GM23338 (cell line): ENCODE results near the gene IL21R. TPM values are rescaled to one million over a fixed set of nuclear protein-coding genes. Genes with fewer than 3 reads are reported as not detected.

ENCODE experiments used
- ATAC-seq: fragments of 200-7000 bp; cut with Tn5 transposase; 3 replicates; pipeline ENCODE4 v1.9.1; 2020
- DNase-seq: peaks from one replicate; pipeline ENCODE4 v3.0.0-alpha.2; 2015; ENCODE audit warnings: low spot score
- H2AFZ ChIP-seq: fragments of 200-600 bp; sonication (generic); 2 replicates; pipeline ENCODE4 v1.8.0; 2016; ENCODE audit warnings: antibody characterized with exemption, mild to moderate bottlenecking, moderate library complexity
- H3F3A ChIP-seq: fragments of 200-600 bp; sonication (generic); replicated peaks from 2 replicates; pipeline ENCODE4 v1.8.0; 2017; ENCODE audit warnings: antibody characterized with exemption, mixed run types, low read depth
- H3K27ac ChIP-seq: fragments of 200-600 bp; sonication (generic); 2 replicates; pipeline ENCODE4 v1.6.1; 2016; ENCODE audit warnings: low read depth
- H3K27me3 ChIP-seq: fragments of 200-600 bp; sonication (generic); 2 replicates; pipeline ENCODE4 v1.8.0; 2016; ENCODE audit warnings: mild to moderate bottlenecking, mixed run types, moderate library complexity; ENCODE audit not compliant: insufficient read depth
- H3K36me3 ChIP-seq: fragments of 200-600 bp; sonication (generic); 2 replicates; pipeline ENCODE4 v1.8.0; 2016; ENCODE audit warnings: mild to moderate bottlenecking; ENCODE audit not compliant: insufficient read depth
- H3K4me1 ChIP-seq: fragments of 200-600 bp; sonication (generic); 2 replicates; pipeline ENCODE4 v1.8.0; 2016; ENCODE audit warnings: mild to moderate bottlenecking, moderate library complexity; ENCODE audit not compliant: insufficient read depth
- H3K4me2 ChIP-seq: fragments of 200-600 bp; sonication (generic); 2 replicates; pipeline ENCODE4 v1.7.1; 2017; ENCODE audit warnings: mixed run types
- H3K4me3 ChIP-seq: fragments of 200-600 bp; sonication (generic); 2 replicates; pipeline ENCODE4 v1.6.1; 2016; ENCODE audit warnings: mixed run types
- H3K79me2 ChIP-seq: fragments of 200-600 bp; sonication (generic); replicated peaks from 2 replicates; pipeline ENCODE4 v1.8.0; 2017; ENCODE audit warnings: mild to moderate bottlenecking; ENCODE audit not compliant: insufficient read depth
- H3K9me2 ChIP-seq: fragments of 200-600 bp; sonication (generic); 2 replicates; pipeline ENCODE4 v1.8.0; 2017; ENCODE audit not compliant: insufficient read depth
- H4K20me1 ChIP-seq: fragments of 200-600 bp; sonication (generic); replicated peaks from 2 replicates; pipeline ENCODE4 v1.8.0; 2017; ENCODE audit warnings: mild to moderate bottlenecking; ENCODE audit not compliant: insufficient read depth
- H3K27ac Mint-ChIP-seq: 2 replicates; pipeline ENCODE4 v1.8.0; 2020; ENCODE audit warnings: inconsistent platforms, mild to moderate bottlenecking, moderate library complexity, mixed read lengths
- H3K27me3 Mint-ChIP-seq: 3 replicates; pipeline ENCODE4 v1.8.0; 2022; ENCODE audit warnings: low read depth, mild to moderate bottlenecking, moderate library complexity, mixed read lengths, inconsistent platforms; ENCODE audit not compliant: insufficient read depth, poor library complexity
- H3K36me3 Mint-ChIP-seq: 3 replicates; pipeline ENCODE4 v1.8.0; 2021; ENCODE audit warnings: low read depth, mild to moderate bottlenecking, inconsistent platforms, moderate library complexity, mixed read lengths
- H3K4me1 Mint-ChIP-seq: 3 replicates; pipeline ENCODE4 v1.8.0; 2020; ENCODE audit warnings: mild to moderate bottlenecking, inconsistent platforms, mixed read lengths
- H3K4me3 Mint-ChIP-seq: 3 replicates; pipeline ENCODE4 v1.8.0; 2021; ENCODE audit warnings: moderate library complexity, mild to moderate bottlenecking, inconsistent platforms, mixed read lengths
- H3K9me3 Mint-ChIP-seq: 3 replicates; pipeline ENCODE4 v1.8.0; 2020; ENCODE audit warnings: moderate library complexity, mild to moderate bottlenecking, inconsistent platforms, mixed read lengths
- CREB1 ChIP-seq: fragments of 250-450 bp; sonication (Bioruptor Pico); IDR thresholded peaks from 2 replicates; pipeline ENCODE4 v1.5.0; 2020; ENCODE audit warnings: low read depth, mild to moderate bottlenecking, moderate library complexity
- CTCF ChIP-seq, 2 experiments: fragments of 200-600 bp in 1 of 2; sonication (generic) in 1 of 2; conservative IDR thresholded peaks; 2 replicates each; pipeline versions ENCODE4 v1.5.1 to v1.6.1; 2016 to 2017; ENCODE audit warnings: antibody characterized with exemption in 2 of 2, low read depth in 2 of 2, mild to moderate bottlenecking in 2 of 2, moderate library complexity in 1 of 2
- ETS1 ChIP-seq: IDR thresholded peaks from 2 replicates; pipeline ENCODE4 v1.6.1; 2016; ENCODE audit warnings: antibody characterized with exemption
- EZH2 ChIP-seq: fragments of 200-600 bp; sonication (generic); IDR thresholded peaks from one replicate; pipeline ENCODE4 v1.8.0; 2017; ENCODE audit warnings: antibody characterized with exemption, mild to moderate bottlenecking, low read depth; ENCODE audit not compliant: unreplicated experiment
- EZH2phosphoT487 ChIP-seq: fragments of 200-600 bp; sonication (generic); IDR thresholded peaks from one replicate; pipeline ENCODE4 v1.8.1; 2018; ENCODE audit warnings: antibody characterized with exemption; ENCODE audit not compliant: unreplicated experiment
- JUNB ChIP-seq: IDR thresholded peaks from one replicate; pipeline ENCODE4 v1.6.1; 2016; ENCODE audit warnings: antibody characterized with exemption; ENCODE audit not compliant: unreplicated experiment
- NANOG ChIP-seq: IDR thresholded peaks from 2 replicates; pipeline ENCODE4 v1.6.1; 2016; ENCODE audit warnings: antibody characterized with exemption, borderline replicate concordance
- POLR2AphosphoS5 ChIP-seq: IDR thresholded peaks from 2 replicates; pipeline ENCODE4 v1.6.1; 2016; ENCODE audit warnings: antibody characterized with exemption, low read depth
- REST ChIP-seq: IDR thresholded peaks from one replicate; pipeline ENCODE4 v1.6.1; 2018; ENCODE audit warnings: antibody characterized with exemption; ENCODE audit not compliant: unreplicated experiment
- STAT1 ChIP-seq: IDR thresholded peaks from one replicate; pipeline ENCODE4 v1.6.1; 2016; ENCODE audit warnings: antibody characterized with exemption; ENCODE audit not compliant: unreplicated experiment
- ZNF114 ChIP-seq: fragments of 250-450 bp; sonication (Bioruptor Pico); IDR thresholded peaks from 2 replicates; pipeline ENCODE4 v1.5.0; 2020; ENCODE audit warnings: mild to moderate bottlenecking, moderate library complexity
- ZNF331 ChIP-seq: fragments of 250-450 bp; sonication (Bioruptor Pico); IDR thresholded peaks from 2 replicates; pipeline ENCODE4 v1.5.0; 2020; ENCODE audit warnings: low read depth, mild to moderate bottlenecking, moderate library complexity
- ZNF462 ChIP-seq: fragments of 250-450 bp; sonication (Bioruptor Pico); IDR thresholded peaks from 2 replicates; pipeline ENCODE4 v1.5.0; 2020; ENCODE audit warnings: mild to moderate bottlenecking, moderate library complexity
- polyA plus RNA-seq: library from polyadenylated mRNA; unstranded; fragments of >200 nt; fragmentation: Nextera tagmentation; extraction: Ambion mirVana; gene quantifications from 2 replicates; pipeline ENCODE4 v1.2.1, GENCODE V29; 2016
- total RNA-seq: library from RNA; depleted of rRNA; stranded (reverse); fragments of >200 nt; shearing (Covaris generic); gene quantifications from 2 replicates; pipeline ENCODE4 v1.2.3, GENCODE V29; 2014

IL21R gene
- total and polyA plus RNA-seq, 2 experiments from 2014 or later = 0.42 to 2.6 TPM

- Mint-ChIP-seq H3K4me3 (no peak overlapping the region), H3K4me1 (no peaks in the 10 kb centered on the region), H3K36me3 (no peaks in the 10 kb centered on the region), H3K27me3 (peaks cover 13% of the 10 kb centered on the region), H3K9me3 (peaks cover 8% of the 10 kb centered on the region; the same call in 2 of the 3 replicates), H3K27ac (no peak overlapping the region)
- Histone ChIP-seq H3K4me2 (no peak overlapping the region), H3K36me3 (no peaks in the 10 kb centered on the region), H3K79me2 (no peaks in the 10 kb centered on the region), H4K20me1 (no peaks in the 10 kb centered on the region), H3K4me3 (no peak overlapping the region), H3K27me3 (no peaks in the 10 kb centered on the region), H3K27ac (no peak overlapping the region), H3F3A (no peaks in the 10 kb centered on the region), H2AFZ (no peak overlapping the region), H3K4me1 (no peaks in the 10 kb centered on the region), H3K9me2 (no peaks in the 10 kb centered on the region)
- TF ChIP-seq ZNF331 (CRISPR knock-in tag) = no peak
- TF ChIP-seq STAT1 = no peak
- TF ChIP-seq EZH2 = no peak
- no peak for TF ChIP-seq JUNB
- no peak for TF ChIP-seq ETS1
- no peak for TF ChIP-seq POLR2AphosphoS5
- TF ChIP-seq ZNF462 (CRISPR knock-in tag) = no peak
- TF ChIP-seq REST = no peak
- TF ChIP-seq ZNF114 (CRISPR knock-in tag) = no peak
- TF ChIP-seq NANOG = no peak
- TF ChIP-seq CREB1 (CRISPR knock-in tag) = no peak
- no peak for TF ChIP-seq EZH2phosphoT487
- TF ChIP-seq CTCF (conservative IDR thresholded peaks at IDR 0.05; ENCODE audit: low read depth in 2 of 2) = no peak
- DNase-seq = no peak
- ATAC-seq = no peak
These were observed 28.0 kb downstream of the IL21R start for GRCh38 chr16:27429981-27430441.
